NCI-H128 (cell line): ENCODE measurements around the gene PDE5A.
"Not testable (repeated sequence)": the region's sequence is repeated elsewhere in the genome, so short reads cannot be mapped to it uniquely, and the experiment has no call there.

Experiments
- DNase-seq: peaks from one replicate; lab custom pipeline; 2025; ENCODE audit not compliant: unreplicated experiment; lab: John Stamatoyannopoulos, UW

PDE5A gene

DNA sequence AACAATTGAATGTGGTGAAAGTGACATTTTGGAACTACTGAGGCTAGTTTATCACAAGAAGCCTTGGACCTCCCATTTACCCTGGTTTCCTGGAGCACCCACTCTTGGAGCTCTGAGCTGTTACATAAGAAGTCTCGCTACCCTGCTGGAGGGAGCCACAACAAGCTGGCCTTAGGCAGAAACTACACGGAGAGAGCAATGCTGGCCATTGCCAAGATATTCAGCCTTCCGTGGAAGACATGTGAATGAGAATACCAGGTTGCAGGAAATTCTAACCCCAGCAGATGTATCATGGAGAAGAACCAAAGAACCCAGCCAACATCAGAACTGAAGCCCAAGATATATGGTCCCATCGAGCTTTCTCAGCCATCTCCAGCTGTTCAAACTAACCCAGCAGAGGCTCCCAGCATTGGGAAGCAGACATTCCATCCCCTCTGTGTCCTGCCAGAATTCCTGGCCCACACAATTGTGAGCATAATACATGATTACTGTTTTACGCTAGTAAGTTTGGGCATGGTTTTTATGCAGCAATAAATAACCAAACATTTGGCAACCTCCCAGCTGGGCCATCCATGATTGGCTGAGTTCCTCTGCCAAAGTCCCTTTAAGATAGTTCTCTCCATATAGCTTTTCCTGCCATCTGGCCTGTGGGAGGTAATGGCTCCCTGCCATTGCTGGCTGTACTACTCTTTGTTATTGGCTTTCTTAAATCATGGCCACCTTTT, 17.9 kb upstream of the PDE5A start:
- DNase-seq = no peak

DNA sequence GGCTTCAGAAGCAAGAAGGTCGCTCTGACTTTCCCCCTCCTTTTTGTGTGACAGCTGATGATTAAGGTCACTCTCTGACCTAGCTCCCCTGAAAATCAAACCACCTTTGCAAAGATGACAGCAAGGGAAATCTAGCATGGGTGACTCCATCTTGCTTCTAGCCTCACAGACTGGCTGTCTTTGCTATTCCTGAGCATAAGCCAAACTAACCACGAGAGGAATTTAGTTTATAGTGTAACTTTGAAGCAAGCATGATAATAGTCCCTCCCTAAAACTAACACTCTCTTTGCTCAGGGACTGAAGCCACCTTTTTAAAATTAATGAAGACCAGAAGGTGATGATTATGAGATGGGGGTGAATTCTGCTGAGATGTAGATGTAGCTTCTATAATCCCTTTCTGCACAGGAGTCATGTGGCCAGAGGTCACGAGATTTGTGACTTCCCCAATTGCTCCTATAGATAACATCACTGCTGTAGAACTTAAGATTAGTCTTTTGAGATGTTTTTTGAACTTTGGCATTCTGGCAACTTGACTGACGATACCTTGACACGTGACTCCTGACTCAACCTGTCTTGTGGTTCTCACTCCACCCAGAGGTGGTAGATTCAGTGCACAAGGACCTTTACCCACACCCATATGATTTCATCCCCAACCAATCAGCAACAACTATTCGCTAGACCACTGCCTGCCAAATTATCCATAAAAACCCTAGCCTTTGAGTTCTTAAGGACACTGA, 14.9 kb upstream of the PDE5A start:
- no peak for DNase-seq

DNA sequence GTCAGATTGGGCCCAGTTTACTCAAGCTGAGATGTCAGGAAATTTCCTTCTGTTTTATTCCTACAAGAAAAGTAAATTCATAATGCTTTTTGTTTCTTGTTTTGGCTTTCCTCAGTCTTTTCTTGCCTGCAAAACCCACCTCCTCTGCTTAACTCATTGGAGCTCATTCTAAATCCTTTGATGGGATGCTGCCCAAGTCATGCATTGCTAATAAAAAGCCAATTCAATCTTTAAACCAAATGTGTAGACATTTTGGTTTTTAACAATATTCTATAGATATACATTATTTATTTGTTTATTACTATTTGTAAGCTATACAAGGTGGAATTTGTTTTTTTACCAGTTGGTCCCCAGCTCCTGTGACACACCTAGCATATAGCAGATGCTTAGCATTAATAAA, 13.2 kb upstream of the PDE5A start:
- DNase-seq = no peak

DNA sequence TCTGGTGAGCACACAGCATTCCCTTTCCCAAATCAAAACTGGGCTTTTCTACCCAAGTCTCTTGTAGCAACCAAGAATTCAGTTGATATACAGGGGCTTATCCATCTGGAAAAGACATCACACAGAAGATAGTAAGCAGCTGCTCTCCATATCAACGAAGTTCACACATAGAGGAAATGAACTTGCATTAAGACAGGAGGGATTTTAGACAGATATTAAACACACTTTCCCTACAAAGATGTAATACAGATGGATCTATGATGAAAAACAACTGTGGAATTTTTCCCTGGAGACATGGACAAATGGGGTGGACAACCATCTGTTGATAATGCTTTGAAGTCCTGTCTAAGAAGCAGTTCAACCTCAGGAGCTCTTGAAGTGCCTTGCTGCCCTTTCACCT, 9.8 kb upstream of the PDE5A start:
- no peak for DNase-seq

DNA sequence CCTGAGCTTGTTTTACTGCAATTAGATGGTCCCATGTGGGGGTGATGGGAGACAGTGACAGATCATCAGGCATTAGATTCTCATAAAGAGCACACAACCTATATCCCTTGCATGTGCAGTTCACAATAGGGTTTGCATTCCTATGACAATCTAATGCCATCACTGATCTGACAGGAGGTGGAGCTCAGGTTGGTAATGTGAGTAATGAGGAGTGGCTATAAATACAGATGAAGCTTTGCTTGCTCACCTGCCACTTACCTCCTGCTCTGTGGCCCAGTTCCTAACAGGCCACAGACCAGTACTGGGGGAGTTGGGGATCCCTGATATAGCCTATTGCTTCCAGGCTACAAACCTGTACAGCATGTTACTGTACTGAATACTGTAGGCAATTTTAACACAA, 8.2 kb upstream of the PDE5A start:
- DNase-seq = not testable (repeated sequence)

DNA sequence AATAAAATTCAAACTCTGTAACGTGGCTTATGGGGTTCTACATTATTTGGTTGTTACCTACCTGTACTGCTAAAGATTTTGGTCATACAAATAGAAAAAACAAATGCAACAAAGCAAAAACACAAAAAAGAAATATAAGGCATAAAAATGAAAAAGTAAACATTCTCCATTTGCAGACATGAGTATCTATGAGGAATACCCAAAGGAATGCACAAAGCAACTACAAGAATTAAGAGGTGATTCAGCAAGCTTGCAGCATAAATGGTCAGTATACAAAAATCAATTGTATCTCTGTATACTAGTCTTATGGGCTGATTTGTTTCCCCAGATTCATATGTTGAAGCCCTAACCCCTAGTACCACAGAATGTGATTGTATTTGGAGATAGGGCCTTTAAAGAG, 3.6 kb upstream of the PDE5A start:
- DNase-seq = no peak

DNA sequence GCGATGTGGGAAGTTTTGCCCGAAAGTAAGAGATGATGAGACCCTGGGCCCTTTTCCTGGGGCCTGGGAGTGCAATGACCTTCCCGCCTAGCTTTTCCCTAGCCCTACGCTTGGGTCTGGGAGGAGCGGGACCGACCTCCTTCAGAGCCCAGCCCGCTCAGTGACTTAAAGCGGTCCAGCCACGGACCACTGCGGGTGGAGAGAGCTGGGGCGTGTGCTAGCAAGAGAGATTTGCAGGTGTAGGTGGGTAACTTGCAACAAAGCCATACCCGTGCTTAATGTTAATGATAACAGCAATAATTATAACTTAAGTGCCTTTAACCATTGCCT, 503 bp upstream of the PDE5A start:
- no peak for DNase-seq

DNA sequence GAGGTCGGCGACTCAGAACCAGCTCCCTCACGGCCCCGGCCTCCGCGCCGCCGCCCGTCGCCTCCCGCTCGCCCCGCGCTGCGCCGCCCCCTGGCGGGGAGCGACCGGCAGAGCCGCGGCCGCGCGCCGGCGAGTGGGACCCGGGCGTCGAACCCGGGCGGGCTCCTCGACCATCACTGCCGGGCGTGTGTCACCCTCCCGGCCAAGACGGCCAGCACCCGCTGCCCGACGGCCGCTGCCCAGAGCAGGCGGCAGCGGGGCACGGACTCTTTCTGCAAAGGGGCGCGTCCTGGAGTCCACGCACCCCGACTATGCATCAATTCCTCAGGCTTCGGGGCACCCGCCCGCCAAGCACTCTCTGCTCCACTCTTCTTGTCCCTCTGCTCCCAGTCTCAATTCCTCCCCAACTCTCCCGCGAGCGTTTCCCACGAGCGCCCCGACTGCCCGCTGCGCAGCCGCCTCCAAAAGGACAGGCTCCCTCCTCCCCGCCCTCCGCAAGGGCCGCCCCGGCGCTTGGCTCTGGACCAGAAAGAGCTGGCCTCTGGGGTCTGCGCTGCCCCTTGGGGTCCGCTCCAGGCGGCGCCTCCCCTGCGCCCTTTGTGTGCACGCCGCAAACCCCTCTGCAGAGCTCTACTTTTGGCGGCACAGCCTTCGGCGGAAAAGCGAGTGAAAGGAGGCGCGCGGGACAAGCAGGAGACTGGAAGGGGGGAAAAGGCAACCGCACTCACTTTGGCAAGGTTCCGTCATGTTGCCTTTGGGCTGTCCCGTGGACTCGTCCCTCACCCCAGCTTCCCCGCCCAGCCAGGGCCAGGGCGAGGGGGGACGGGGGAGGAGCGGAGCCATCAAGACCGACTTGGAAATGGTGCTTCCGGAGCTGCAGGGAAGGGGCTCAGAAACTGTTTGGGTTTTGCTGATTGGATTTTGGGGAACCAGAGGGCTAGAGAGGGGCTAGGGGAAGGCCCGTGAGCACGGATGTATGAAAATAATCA, 1.0 kb downstream of the PDE5A start:
- no peak for DNase-seq

DNA sequence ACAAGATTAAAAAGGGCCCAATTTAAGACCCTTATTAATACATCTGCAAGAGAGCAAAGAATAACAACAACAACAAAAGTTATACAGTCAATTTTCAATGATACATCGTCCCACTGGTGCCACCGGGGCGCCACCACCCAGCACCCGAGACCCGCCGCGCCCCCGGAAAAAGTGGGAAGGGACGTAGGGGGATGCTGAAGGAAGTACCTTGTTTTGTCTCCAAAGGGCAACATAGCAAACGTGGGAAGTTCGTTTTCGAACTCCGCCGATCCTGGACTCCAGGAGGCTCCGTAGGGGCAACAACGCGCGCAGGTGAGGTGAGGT, 1.7 kb downstream of the PDE5A start:
- DNase-seq = no peak

DNA sequence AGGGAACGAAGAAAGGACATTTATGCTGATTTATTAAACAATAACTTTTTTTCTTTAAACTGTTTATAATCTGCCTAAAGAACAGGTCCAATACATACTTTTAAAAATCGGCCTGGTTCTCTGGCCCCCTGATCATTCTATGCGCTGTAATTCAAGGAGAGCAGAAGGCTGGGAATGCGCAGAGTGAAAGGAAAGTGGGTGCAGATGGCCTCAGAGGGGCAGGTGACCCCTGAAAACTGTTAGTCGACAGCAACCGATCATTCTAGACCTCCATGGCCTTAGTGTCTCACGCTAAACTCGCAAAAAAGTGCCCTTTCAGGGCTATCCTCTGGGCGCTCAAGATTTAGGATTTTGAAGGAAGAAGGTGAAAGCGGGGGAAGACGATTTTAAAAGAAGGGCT, 2.2 kb downstream of the PDE5A start:
- no peak for DNase-seq

DNA sequence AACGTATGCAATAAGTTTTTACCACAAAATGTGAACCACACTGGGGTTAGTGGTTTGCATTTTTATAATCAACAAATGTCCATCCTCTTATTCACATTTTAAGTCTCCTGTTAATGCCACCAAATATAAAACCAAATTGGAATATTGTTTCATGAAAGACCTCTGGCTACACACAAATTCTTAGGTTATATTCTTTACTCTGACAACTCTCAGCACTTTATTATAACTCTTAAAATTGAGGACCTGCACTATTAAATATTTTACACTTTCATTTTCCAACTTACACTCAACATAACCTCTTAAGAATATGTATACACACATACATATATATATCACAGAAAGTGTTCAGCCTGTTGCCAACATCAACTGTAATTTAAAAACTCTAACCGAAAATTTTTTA, 2.8 kb downstream of the PDE5A start:
- DNase-seq = no peak

DNA sequence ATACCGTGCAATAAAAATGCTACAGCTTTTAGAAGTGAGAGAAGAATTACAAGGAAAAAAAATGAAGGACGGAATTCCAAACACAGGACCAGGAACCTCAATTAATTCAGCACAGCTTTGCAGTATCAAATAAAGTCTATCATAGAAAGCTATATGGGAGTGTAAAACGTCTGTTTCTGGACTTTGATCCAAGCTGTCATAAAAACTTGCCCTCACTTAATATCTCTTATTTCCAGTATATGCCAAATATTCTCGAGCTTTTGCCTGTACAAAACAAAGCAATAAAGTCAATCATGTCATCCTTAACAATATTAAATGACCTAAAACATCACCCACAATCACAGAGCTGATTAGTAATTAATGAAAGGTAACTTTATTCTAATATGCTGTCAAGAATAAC, 4.2 kb downstream of the PDE5A start:
- DNase-seq = no peak

DNA sequence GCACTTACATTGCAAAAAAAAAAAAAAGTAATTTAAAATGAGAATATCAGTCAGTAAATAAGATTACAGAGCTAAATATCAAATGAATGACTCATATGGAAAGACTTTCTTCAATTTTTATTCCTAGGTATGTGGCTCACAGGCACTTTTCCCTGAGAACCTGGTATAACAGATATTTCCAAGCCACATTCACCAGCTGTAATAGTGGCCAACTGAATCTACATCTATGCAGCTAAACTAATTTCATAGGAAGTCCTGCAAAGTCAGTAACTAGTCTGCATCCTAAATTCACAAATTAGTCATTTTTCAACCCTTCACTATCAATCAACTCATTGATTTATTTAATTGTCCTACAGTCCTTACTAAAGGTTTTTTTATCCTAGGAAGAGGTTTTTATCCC, 5.6 kb downstream of the PDE5A start:
- DNase-seq = no peak

DNA sequence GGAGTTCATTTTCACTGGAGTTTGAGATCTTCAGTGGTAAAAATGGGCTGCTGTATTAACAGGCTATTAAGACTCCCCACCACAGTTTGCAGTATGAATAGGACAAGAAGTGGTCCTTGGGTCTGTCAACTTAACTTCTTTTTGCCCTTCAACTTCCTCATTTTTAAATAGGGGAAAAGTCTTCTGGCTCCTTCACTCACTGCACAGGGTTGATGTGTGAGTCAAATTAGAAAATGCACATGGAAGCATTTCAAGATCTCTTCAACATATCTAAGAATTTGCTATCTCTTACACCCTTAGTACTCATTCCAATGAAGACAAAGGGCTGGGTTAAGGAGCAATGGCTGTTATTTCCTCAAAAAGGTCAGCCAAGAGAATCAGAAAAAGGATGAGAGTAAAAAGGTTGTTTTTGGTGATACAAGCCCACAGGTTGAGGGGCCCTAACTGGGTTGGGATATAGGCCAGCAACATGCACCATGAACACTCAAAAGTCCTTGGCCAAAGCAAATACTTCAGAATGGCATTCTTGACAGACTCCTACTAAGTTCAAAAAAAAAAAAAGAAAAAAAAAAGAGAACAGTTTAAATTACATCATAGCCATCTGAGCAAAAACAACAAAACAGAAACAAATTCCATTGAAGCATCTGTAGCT, 13.4 kb downstream of the PDE5A start:
- DNase-seq = no peak

DNA sequence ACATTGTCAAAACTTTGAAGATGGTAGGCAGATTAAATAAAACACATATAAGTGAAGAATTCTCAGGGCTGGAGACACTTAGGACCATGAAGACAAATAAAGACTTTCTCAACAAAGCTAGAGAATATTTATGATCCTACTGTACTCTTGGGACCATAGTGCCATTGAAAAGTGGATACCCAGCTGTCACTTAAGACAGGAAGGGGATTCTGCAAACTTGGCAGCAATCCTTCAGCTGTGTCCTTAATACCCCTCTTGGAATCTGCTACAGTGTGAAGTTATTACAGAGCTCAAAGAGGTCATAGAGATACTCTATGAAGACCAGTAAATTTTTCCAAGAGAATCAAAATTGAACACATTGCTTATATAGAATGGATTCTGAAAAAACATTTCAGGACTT, 24.3 kb downstream of the PDE5A start:
- no peak for DNase-seq

DNA sequence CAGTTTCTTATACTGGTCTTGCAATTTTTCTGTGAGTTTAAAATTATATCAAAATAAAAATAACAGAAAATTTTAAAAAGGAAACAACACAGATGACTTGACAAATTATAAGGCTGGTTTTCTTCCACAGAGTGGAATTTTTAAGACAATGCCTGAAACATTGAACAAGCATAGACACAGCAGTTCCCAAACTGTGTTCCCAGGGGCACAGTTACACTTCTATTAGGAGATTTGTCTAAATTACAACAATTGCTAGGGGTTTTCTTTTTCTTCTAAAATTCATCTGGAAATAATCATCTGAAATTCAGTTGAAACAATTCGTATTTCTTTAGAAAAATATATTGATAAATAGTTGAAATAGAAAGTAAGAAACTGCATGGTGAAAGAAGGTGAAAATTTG, 26.2 kb downstream of the PDE5A start:
- no peak for DNase-seq

DNA sequence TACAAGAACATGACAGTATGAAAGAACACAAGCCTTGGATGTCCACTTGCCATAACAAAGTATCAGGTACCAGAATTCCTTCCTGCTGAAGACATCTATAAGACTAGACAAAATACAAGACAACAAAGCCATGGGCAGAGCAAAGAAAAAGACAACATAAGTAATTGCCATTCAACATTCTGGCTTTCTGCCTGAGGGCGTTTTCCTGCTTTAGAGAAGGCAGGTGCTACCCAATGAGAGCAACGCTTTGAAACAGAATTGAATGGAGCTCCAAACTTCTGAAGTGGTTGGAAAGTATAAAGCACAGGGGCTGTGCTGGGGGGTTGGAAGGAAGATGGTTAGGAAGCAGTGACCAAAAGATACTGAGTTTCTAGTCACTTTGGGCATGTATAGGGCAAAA, 30.1 kb downstream of the PDE5A start:
- no peak for DNase-seq

DNA sequence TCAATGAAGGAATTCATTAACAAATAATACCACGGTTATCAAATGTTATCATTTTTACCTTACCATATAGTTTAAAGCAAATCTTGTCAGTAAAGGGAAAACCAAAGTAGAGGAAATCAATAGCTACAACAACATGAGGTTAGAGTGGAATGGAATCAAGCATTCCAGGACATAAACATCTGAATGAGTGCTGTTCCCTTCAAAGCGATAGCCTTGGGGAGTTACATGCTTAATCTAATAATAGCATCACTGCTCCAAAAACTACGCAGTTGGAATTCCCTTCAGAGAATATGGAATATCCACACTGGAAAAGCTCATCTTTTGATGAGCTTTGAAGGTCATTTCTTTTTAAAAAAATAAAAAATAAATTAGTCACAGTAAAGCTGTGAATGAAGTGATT, 31.2 kb downstream of the PDE5A start:
- no peak for DNase-seq

DNA sequence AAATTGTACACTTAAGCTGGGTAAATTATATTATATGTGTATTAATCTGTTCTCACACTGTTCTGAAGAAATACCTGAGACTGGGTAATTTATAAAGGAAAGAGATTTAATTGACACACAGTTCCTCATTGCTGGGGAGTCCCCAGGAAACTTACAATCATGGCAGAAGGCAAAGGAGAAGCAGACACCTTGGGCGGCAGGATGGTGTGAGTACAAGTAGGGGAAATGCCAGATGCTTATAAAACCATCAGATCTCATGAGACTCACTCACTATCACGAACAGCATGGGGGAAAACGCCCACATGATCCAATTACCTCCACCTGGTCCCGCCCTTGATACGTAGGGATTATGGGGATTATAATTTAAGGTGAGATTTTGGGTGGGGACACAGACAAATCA, 34.9 kb downstream of the PDE5A start:
- no peak for DNase-seq

DNA sequence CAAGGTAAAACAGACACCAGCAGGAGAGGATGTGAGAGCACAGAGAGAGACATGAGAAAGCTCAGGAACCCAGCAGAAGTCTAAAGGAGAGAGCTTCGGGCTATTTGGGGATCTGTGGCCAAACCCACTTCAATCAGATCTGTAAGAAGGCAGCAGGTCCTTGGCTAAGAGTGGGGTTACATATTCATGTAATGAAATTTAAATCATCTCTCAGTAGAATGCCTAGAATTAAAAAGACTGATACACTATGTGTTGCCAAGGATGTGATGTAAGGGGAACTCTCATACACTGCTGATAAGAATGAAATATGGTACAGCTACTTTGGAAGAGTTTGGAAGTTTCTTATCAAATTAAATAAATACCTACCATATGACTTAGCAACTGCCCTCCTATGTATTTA, 35.8 kb downstream of the PDE5A start:
- DNase-seq = no peak

DNA sequence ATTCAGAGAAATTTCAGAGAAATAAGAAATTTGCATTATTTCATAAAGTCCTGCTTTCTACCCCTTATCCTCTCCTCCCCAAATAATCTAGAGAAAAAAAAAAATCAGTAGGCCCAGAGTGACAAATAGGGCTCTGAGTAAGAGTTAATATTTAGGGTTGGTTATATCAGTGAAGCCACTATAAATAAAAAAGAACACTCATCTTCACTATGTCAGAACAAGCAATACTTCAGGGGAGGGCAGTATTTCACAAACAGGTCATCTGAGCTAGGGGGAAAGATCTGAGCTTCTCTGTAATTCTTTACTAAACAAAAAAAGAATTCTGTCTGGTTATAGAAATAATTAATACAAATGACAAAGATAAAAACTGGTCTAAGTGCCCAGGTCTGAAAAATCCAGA, 39.4 kb downstream of the PDE5A start:
- DNase-seq = no peak

DNA sequence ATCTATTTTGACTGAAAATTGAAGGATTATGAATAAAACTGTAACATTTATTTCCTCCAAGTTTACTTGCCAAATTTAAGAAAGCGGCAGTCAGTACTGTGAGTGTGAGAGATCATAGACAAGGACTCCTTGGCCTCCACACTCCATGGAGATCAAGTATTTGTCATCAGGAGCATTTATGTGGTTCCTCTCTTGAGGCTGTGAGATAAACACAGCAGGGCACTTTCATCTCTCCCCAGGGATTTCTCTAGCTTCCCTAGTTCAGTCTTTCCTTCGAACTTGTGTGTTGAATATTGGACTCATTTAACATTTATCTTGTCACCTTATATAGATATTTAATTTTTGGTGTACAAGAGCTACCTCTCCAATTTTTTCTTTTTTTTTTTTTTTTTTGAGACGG, 40.8 kb downstream of the PDE5A start:
- DNase-seq = no peak
